Esophagus squamous epithelium (tissue), 5 donors: ENCODE data around the gene GNB5. TPM values are rescaled to one million over a fixed set of nuclear protein-coding genes. Genes with fewer than 3 reads are reported as not detected.

ENCODE experiments used
- DNase-seq: peaks from one replicate; lab custom pipeline; 2025; lab: John Stamatoyannopoulos, UW
- H3K27ac ChIP-seq, 4 donors: fragments of 200-600 bp; sonication (generic); one replicate each; pipeline ENCODE4 v1.5.1; 2016 to 2019; ENCODE audit warnings: mild to moderate bottlenecking in 1 of 4
- H3K27me3 ChIP-seq, 4 donors: fragments of 200-600 bp; sonication (generic); 1 replicate in 3 of 4; 2 replicates in 1 of 4; pipeline versions ENCODE4 v1.5.1 to v1.6.0; 2017 to 2021; ENCODE audit warnings: antibody characterized with exemption in 1 of 4
- H3K36me3 ChIP-seq, 3 donors: fragments of 200-600 bp; sonication (generic); one replicate each; pipeline ENCODE4 v1.5.1; 2016 to 2019
- H3K4me1 ChIP-seq, 3 donors: fragments of 200-600 bp; sonication (generic); one replicate each; pipeline ENCODE4 v1.5.1; 2017 to 2019
- H3K4me3 ChIP-seq, 4 donors: fragments of 200-600 bp; sonication (generic); 1 replicate in 3 of 4; 2 replicates in 1 of 4; pipeline ENCODE4 v1.5.1; 2016 to 2019; ENCODE audit warnings: mild to moderate bottlenecking in 2 of 4, moderate library complexity in 1 of 4
- H3K9me3 ChIP-seq, 3 donors: fragments of 200-600 bp; sonication (generic); one replicate each; pipeline ENCODE4 v1.5.1; 2016 to 2019
- CTCF ChIP-seq, 6 experiments: fragments of 450-650 bp in 4 of 6; fragments of 200-600 bp in 2 of 6; sonication (generic) in 2 of 6; IDR thresholded peaks; one replicate each; pipeline ENCODE4 v1.5.1; 2016 to 2019; ENCODE audit warnings: antibody characterized with exemption in 6 of 6, mild to moderate bottlenecking in 4 of 6, moderate library complexity in 4 of 6
- POLR2A ChIP-seq, 4 donors: fragments of 450-650 bp; IDR thresholded peaks; one replicate each; pipeline ENCODE4 v1.6.1; 2017; ENCODE audit warnings: antibody characterized with exemption in 4 of 4, mild to moderate bottlenecking in 4 of 4, moderate library complexity in 3 of 4
- WGBS, 2 donors: methylation state at CpG; one replicate each; pipeline ENCODE4 v1.1.5; 2018; 5-methylcytosine and 5-hydroxymethylcytosine counted together
- intact Hi-C: fragments of 100-400 bp; cut with DNase I; formaldehyde crosslinking; loops from one replicate; pipeline ENCODE4 v1.15.0; 2022
- total RNA-seq, 4 donors: library from RNA; depleted of rRNA; stranded (reverse); fragments of >200 nt; gene quantifications; one replicate each; pipeline ENCODE4 v1.1.0, GENCODE V29; 2016
- donor health status: DM: yes; HTN: yes; CAD: no.

The GNB5 gene
- total RNA-seq, 4 donors from 2014 or later: 16.4 to 22.3 (median 19.9) TPM

GRCh38 chr15:52153900-52154895, 37.0 kb downstream of the GNB5 start:
- Histone ChIP-seq H3K27ac (no peak overlapping the region), H3K4me3 (no peak overlapping the region), H3K27me3 (no peaks in the 10 kb centered on the region), H3K4me1 (no peaks in the 10 kb centered on the region), H3K9me3 (no peaks in the 10 kb centered on the region), H3K36me3 (peaks cover 0 to 45% (median 4%) of the 10 kb centered on the region in 3 donors)
- no peak for TF ChIP-seq CTCF (IDR thresholded peaks at IDR 0.05)
- no peak for TF ChIP-seq POLR2A (IDR thresholded peaks at IDR 0.05)
- no peak for DNase-seq
- intact Hi-C loops: no loop called here
- WGBS, 2 donors: 92% methylated on average over 8 to 9 of the region's 12 CpGs

GRCh38 chr15:52151353-52151752, 39.8 kb downstream of the GNB5 start:
- H3K9me3 ChIP-seq: no peaks in the 10 kb centered on the region
- WGBS, 2 donors: 92 to 97% methylated on average over 4 of the region's 4 CpGs
- DNase-seq: no peak
- H3K27me3 ChIP-seq: no peaks in the 10 kb centered on the region
- H3K36me3 ChIP-seq: peaks cover 0 to 63% (median 8%) of the 10 kb centered on the region in 3 donors
- H3K4me3 ChIP-seq: no peak overlapping the region
- no peak overlapping the region for H3K27ac ChIP-seq
- TF ChIP-seq POLR2A (IDR thresholded peaks at IDR 0.05): no peak
- TF ChIP-seq CTCF (IDR thresholded peaks at IDR 0.05): no peak
- intact Hi-C loops: no loop called here
- H3K4me1 ChIP-seq: no peaks in the 10 kb centered on the region

- intact Hi-C loops: no loop called here
- DNase-seq: no peak
- no peaks in the 10 kb centered on the region for H3K9me3 ChIP-seq
- H3K4me3 ChIP-seq: no peak overlapping the region
- H3K4me1 ChIP-seq: no peaks in the 10 kb centered on the region
- WGBS, 2 donors: 90 to 98% methylated on average over 3 to 4 of the region's 4 CpGs
- H3K27me3 ChIP-seq: no peaks in the 10 kb centered on the region
- no peak for TF ChIP-seq POLR2A (IDR thresholded peaks at IDR 0.05)
- no peak for TF ChIP-seq CTCF (IDR thresholded peaks at IDR 0.05)
- peaks cover 0 to 68% (median 9%) of the 10 kb centered on the region in 3 donors for H3K36me3 ChIP-seq
- H3K27ac ChIP-seq: no peak overlapping the region
These were observed 40.3 kb downstream of the GNB5 start for GRCh38 chr15:52150871-52151270.

GRCh38 chr15:52150043-52150825, 41.0 kb downstream of the GNB5 start:
- Histone ChIP-seq H3K9me3 (no peaks in the 10 kb centered on the region), H3K4me3 (no peak overlapping the region), H3K27ac (no peak overlapping the region), H3K4me1 (no peaks in the 10 kb centered on the region), H3K36me3 (peaks cover 0 to 70% (median 9%) of the 10 kb centered on the region in 3 donors), H3K27me3 (no peaks in the 10 kb centered on the region)
- no peak for DNase-seq
- 84 to 91% methylated on average over 6 to 7 of the region's 9 CpGs for WGBS, 2 donors
- intact Hi-C loops: no loop called here
- TF ChIP-seq POLR2A (IDR thresholded peaks at IDR 0.05): no peak
- TF ChIP-seq CTCF (IDR thresholded peaks at IDR 0.05): no peak
